Breast epithelium (tissue), 3 donors: Measurements from ENCODE around the gene CCNA1.

Source experiments
- CTCF ChIP-seq, 3 donors: fragments of 450-650 bp; IDR thresholded peaks; one replicate each; pipeline ENCODE4 v1.5.1; 2016 to 2017; ENCODE audit warnings: antibody characterized with exemption in 3 of 3, mild to moderate bottlenecking in 3 of 3, moderate library complexity in 3 of 3
- POLR2A ChIP-seq: fragments of 450-650 bp; IDR thresholded peaks from one replicate; pipeline ENCODE4 v1.6.1; 2016; ENCODE audit warnings: antibody characterized with exemption, mild to moderate bottlenecking, moderate library complexity

GRCh38 chr13:36438594-36439483, 6.5 kb downstream of the CCNA1 start:
- TF ChIP-seq CTCF (IDR thresholded peaks at IDR 0.05) (no peak), POLR2A (no peak)
